Ascending aorta (tissue), 2 donors: ENCODE measurements around the gene ARHGAP8. TPM values are rescaled to one million over a fixed set of nuclear protein-coding genes. Genes with fewer than 3 reads are reported as not detected.

ENCODE experiments used
- DNase-seq, 2 donors: peaks; one replicate each; pipeline ENCODE4 v3.0.0-alpha.2; 2019; ENCODE audit warnings: low spot score in 2 of 2
- H3K27ac ChIP-seq, 2 donors: fragments of 200-600 bp; sonication (generic); one replicate each; pipeline ENCODE4 v1.5.1; 2016 to 2017; ENCODE audit warnings: mild to moderate bottlenecking in 1 of 2
- H3K27me3 ChIP-seq: fragments of 200-600 bp; sonication (generic); one replicate; pipeline ENCODE4 v1.5.1; 2017
- H3K36me3 ChIP-seq, 2 donors: fragments of 200-600 bp; sonication (generic); one replicate each; pipeline ENCODE4 v1.5.1; 2016
- H3K4me1 ChIP-seq, 2 donors: fragments of 200-600 bp; sonication (generic); one replicate each; pipeline ENCODE4 v1.5.1; 2016 to 2017; ENCODE audit warnings: mild to moderate bottlenecking in 1 of 2
- H3K4me3 ChIP-seq, 2 donors: fragments of 200-600 bp; sonication (generic); one replicate each; pipeline ENCODE4 v1.5.1; 2016 to 2017; ENCODE audit warnings: mild to moderate bottlenecking in 1 of 2
- H3K9me3 ChIP-seq, 2 donors: fragments of 200-600 bp; sonication (generic); one replicate each; pipeline ENCODE4 v1.5.1; 2016
- intact Hi-C: fragments of 100-400 bp; cut with DNase I; formaldehyde crosslinking; loops from one replicate; pipeline ENCODE4 v1.15.1; 2023
- total RNA-seq: library from RNA; depleted of rRNA; stranded (reverse); fragments of >200 nt; gene quantifications from one replicate; pipeline ENCODE4 v1.1.0, GENCODE V29; 2016
- TF ChIP-seq, protein P1 (sequence below), 3 experiments: fragments of 200-600 bp in 2 of 3; fragments of 450-650 bp in 1 of 3; sonication (generic) in 2 of 3; IDR thresholded peaks; one replicate each; pipeline ENCODE4 v1.5.1; 2016 to 2019; ENCODE audit warnings: antibody characterized with exemption in 3 of 3, mild to moderate bottlenecking in 1 of 3, moderate library complexity in 1 of 3

Gene ARHGAP8
- total RNA-seq, 1 donor from 2014 or later: not detected

DNA sequence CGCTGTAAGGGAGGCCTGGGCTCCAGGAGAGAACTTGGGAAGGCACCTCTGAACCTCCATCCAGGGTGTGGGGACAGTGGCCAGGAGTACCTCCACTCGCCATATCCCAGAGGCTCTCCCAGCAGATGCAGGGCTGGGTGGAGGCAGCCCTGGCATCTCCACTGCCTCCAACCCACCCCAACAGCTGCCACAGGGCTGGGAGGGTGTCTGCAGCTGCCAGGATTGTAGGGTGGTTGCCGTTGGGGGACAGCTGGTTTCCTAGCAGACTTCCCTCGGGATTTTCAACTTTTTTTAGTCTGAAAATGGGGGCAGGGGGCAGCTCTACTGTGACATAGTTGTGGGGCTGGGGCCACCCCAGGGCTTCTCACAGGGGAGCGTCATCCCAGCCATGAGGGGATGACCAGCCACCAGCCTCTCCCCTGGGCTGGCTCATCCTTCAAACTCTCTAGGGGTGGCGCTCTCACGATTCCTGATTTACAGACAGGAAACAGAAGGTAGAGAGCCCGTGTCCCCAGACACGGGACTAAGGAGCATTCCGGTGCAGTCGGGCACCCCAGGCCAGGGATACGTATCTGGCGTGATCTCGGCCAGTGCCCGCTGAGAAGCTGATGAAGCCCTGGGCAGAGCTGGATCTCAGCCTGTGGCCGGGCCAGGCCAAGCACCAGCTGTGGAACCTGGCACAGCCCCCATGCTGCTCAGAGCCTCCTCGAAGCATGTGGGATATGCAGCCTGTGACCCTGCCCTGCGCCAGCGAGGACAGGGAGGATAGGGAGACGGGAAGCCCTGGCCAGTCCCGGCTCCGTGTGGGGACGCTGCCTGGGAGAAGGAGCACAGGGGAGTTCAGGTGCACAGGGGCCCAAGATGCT lies 40.5 kb upstream of the ARHGAP8 start:
- intact Hi-C loops: no loop called here
- Histone ChIP-seq H3K4me3 (no peak overlapping the region), H3K27me3 (no peaks in the 10 kb centered on the region), H3K9me3 (no peaks in the 10 kb centered on the region), H3K36me3 (no peaks in the 10 kb centered on the region), H3K27ac (no peak overlapping the region), H3K4me1 (no peaks in the 10 kb centered on the region)
- no peak for DNase-seq
- TF ChIP-seq, protein P1, sequence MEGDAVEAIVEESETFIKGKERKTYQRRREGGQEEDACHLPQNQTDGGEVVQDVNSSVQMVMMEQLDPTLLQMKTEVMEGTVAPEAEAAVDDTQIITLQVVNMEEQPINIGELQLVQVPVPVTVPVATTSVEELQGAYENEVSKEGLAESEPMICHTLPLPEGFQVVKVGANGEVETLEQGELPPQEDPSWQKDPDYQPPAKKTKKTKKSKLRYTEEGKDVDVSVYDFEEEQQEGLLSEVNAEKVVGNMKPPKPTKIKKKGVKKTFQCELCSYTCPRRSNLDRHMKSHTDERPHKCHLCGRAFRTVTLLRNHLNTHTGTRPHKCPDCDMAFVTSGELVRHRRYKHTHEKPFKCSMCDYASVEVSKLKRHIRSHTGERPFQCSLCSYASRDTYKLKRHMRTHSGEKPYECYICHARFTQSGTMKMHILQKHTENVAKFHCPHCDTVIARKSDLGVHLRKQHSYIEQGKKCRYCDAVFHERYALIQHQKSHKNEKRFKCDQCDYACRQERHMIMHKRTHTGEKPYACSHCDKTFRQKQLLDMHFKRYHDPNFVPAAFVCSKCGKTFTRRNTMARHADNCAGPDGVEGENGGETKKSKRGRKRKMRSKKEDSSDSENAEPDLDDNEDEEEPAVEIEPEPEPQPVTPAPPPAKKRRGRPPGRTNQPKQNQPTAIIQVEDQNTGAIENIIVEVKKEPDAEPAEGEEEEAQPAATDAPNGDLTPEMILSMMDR (IDR thresholded peaks at IDR 0.05): no peak

DNA sequence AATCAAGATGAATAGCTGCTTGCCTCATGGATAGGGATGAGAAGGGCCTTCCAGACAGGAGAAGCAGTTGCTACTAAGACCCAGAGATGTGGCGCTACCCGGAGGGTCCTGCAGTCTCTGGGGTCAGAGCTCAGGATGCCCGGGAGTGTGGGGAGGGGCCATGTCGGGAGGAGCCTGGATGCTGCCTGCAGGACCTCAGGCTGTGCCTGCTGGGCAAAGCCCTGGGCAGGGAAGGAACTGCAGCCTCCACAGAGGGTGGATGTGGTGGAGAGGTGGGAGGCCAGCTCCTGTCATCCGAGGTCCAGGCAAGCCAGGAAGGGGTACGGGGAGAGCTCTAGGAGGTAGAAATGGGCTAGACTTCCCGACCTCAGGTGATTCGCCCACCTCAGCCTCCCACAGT lies 39.4 kb upstream of the ARHGAP8 start:
- TF ChIP-seq, protein P1 (IDR thresholded peaks at IDR 0.05): no peak
- H3K27me3 ChIP-seq: no peaks in the 10 kb centered on the region
- no peaks in the 10 kb centered on the region for H3K9me3 ChIP-seq
- intact Hi-C loops: no loop called here
- no peaks in the 10 kb centered on the region for H3K36me3 ChIP-seq
- no peak for DNase-seq
- H3K27ac ChIP-seq: no peak overlapping the region
- no peak overlapping the region for H3K4me3 ChIP-seq
- H3K4me1 ChIP-seq: no peaks in the 10 kb centered on the region

DNA sequence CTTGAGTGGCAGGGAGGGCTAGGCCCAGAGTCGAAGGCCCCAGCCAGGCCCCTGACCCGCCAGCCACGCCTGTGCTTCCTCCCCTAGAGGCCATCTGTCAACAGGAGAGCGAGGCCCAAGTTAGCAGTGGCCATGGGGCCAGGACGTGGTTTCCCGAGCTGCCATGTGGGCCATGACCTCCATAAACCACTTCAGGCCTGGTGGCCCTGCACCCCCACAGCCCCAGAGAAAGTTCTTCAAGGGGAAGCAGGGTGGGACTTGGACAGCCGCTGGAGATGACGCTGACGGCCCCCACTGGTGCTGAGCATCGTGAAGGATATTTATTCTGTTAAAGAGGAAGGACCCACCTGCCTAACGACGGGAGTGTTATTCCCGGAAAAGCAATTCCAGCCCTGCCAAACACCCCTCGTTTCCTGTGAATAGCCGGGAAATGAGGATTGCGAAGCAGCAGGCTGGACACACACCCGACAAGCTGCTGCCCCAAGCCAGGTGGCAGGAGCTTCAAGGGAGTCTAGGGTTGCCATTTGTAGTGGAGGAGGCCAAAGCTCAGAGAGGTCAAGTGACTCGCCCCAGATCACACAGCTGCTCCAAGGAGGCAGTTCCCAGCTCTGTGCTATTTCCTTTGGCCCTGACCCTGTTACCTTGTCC lies 37.5 kb upstream of the ARHGAP8 start:
- Histone ChIP-seq H3K9me3 (no peaks in the 10 kb centered on the region), H3K4me3 (no peak overlapping the region), H3K27ac (no peak overlapping the region), H3K4me1 (no peaks in the 10 kb centered on the region), H3K27me3 (no peaks in the 10 kb centered on the region), H3K36me3 (no peaks in the 10 kb centered on the region)
- DNase-seq: no peak
- intact Hi-C loops: no loop called here
- TF ChIP-seq, protein P1 (IDR thresholded peaks at IDR 0.05): no peak

DNA sequence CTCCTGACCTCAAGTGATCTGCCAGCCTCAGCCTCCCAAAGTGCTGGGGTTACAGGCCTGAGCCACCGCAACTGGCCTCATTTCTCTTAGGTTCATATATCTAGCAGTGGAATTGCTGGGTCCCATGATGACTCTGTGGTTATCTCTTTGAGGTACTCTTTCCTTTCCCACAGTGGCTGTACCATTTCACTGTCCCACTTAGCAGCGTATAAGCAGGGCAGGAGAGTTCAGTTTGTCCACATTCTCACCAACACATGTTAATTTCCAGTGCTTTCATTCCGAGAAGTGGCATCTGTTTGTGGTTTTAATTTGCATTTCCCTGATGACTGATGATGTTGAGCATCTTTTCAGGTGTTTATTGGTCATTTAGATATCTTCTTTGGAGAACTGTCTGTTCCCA lies 34.0 kb upstream of the ARHGAP8 start:
- no peak overlapping the region for H3K27ac ChIP-seq
- H3K4me1 ChIP-seq: no peaks in the 10 kb centered on the region
- DNase-seq: no peak
- no peak overlapping the region for H3K4me3 ChIP-seq
- intact Hi-C loops: no loop called here
- H3K36me3 ChIP-seq: no peaks in the 10 kb centered on the region
- no peaks in the 10 kb centered on the region for H3K9me3 ChIP-seq
- H3K27me3 ChIP-seq: no peaks in the 10 kb centered on the region
- TF ChIP-seq, protein P1 (IDR thresholded peaks at IDR 0.05): no peak

DNA sequence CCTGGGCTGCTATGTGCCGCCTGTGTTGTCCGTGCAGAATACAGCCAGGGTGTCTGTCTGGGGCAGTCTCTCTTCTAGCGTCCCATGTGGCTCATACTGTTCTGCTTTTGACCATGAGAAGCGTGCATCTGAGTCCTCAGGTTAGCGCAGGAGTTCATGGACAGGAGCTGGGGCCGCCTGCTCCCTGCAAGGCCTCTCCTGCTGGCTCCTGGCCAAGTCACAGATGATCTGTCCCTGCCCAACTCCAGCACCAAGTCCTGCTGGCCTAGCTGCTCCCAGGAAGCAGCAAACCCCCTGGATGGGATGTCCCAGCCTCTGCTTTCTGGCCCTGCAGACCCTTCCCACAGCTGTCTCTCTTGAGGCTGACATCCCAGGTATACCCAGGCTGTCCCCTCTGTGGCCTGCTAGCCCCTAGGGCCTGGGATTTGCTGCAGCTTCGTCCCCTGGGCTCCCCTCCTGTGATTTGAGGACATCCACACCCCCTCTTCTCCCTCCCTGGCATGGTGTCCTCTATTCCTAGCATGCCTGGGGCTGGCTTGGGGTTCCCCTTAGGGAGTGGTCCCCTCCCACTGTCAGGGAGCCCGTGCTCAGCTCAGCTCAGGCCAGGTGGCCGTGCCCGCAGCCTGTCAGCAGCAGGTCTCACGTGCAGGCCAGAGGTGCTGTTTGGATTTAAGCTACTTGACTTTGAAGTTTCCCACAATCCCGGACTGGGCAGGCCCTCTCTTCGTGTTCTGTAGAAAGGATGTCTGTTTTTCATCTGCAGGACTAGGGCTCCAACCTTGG lies 32.6 kb upstream of the ARHGAP8 start:
- H3K36me3 ChIP-seq: no peaks in the 10 kb centered on the region
- H3K27ac ChIP-seq: no peak overlapping the region
- DNase-seq: no peak
- no peaks in the 10 kb centered on the region for H3K27me3 ChIP-seq
- no peak overlapping the region for H3K4me3 ChIP-seq
- intact Hi-C loops: no loop called here
- no peaks in the 10 kb centered on the region for H3K9me3 ChIP-seq
- H3K4me1 ChIP-seq: no peaks in the 10 kb centered on the region
- TF ChIP-seq, protein P1 (IDR thresholded peaks at IDR 0.05): no peak
